Measurements from ENCODE around the gene PTPRD.

DNA sequence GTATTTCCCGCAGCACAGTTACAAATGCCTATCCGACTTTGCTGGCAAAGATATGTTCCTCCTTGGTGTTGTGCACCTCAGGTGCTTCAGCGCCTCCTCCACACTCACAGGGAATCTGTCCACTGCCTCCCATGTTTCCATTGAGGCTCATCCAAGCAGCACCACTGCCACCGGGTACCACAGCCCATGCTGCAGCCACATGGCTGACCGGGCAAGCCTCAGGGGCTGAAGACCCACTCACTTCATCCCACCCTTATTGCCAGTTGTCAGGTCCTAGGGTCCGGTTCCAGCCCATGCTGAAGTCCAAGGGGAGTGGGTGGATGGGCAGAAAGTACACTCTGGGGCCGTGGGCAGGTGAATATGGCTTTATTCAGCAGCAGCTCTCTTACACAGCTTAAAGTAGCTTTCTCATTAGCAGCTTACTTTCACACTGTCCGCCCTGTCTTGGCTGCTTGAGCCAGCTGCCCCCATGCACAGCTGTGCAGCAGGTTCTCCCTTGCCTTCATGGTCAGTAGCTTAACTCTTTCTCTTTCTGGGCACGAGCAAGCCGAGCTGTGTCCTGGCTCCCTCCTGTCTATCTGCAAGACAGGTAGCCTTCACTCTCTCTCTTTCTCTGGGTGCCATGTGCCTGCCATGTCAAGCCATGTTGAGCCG is 1052.3 kb downstream of the PTPRD start:
- TF ChIP-seq, protein P1, sequence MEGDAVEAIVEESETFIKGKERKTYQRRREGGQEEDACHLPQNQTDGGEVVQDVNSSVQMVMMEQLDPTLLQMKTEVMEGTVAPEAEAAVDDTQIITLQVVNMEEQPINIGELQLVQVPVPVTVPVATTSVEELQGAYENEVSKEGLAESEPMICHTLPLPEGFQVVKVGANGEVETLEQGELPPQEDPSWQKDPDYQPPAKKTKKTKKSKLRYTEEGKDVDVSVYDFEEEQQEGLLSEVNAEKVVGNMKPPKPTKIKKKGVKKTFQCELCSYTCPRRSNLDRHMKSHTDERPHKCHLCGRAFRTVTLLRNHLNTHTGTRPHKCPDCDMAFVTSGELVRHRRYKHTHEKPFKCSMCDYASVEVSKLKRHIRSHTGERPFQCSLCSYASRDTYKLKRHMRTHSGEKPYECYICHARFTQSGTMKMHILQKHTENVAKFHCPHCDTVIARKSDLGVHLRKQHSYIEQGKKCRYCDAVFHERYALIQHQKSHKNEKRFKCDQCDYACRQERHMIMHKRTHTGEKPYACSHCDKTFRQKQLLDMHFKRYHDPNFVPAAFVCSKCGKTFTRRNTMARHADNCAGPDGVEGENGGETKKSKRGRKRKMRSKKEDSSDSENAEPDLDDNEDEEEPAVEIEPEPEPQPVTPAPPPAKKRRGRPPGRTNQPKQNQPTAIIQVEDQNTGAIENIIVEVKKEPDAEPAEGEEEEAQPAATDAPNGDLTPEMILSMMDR (conservative IDR thresholded peaks at IDR 0.05 in 1 of 2, IDR thresholded peaks at IDR 0.05 in 1 of 2; ENCODE audit: extremely low read depth in 1 of 2, insufficient read depth in 1 of 2, low read depth in 1 of 2, low read length in 2 of 2) = no peak
- TF ChIP-seq EZH2 (IDR thresholded peaks at IDR 0.05; ENCODE audit: borderline replicate concordance, low read length) = no peak
